Fibroblast of upper back skin (primary cell): ENCODE results near the gene GATC.
"Not testable (repeated sequence)": the region's sequence is repeated elsewhere in the genome, so short reads cannot be mapped to it uniquely, and the experiment has no call there.

Experiments used
- DNase-seq: peaks from one replicate; pipeline ENCODE4 v3.0.0-alpha.2; 2013

The GATC gene

DNA sequence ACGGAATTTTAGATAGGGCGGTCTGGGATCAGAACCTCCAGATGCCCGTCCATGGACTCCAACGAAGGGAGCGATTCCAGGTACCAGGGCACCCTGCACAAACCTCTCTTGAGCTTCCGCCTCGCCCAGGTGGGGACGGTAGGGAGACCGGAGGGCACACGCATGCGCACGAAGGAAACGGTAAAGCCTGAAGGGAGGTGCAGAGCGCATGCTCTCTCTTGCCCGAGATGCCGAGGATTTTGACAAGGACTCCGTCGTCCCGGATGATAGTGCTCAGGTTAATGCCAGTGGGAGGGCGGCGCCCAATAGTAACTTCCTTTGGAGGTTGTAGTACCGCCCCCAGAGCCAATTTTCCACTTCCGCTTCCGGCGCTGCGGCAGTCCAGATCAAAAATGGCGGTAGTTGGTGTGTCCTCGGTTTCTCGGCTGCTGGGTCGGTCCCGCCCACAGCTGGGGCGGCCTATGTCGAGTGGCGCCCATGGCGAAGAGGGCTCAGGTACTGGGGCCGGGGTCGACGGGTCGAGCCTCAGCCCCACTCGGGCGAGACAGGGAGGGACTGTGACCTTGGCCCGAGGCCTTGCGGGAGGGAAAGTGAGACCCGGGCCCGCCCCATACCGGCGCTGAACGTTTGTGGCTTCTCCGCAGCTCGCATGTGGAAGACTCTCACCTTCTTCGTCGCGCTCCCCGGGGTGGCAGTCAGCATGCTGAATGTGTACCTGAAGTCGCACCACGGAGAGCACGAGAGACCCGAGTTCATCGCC is 8.3 kb upstream of the GATC start, which contains the start of gene COX6A1:
TSS of gene COX6A1 (plus strand) at position 379 of the 760 bp plus-strand sequence. CDS start at position 393, 14 bp downstream.
- DNase-seq: peak; percentile 97

DNA sequence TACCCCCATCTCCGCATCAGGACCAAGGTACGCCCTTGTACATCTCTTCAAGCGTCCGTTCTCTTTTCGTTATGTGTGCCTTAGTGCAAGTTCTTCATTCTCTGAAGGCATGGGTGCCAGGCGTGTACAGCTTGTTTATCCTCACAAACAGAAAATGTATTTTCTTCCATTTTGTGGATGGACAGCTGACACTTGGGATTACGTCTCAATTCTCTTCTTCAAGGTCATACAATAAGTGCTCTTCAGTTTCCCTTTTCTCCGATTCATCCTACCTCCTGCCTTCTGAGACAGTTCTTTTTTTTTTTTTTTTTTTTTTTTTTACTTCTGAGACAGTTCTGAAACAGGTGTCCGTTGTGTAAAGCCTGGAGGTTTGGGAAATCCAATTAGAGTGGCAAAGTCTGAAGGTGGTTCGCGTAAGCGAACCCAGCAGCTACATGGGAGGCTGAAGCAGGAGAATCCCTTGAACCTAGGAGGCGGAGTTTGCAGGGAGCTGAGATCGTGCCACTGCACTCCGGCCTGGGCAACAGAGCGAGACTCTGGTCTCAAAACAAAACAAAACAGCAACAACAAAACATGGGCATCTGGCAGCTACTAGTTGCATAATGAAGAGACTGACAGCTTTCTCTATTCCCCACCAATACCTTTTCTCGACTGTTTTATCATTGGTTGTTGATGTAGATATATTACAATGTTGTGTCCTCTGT is 7.6 kb upstream of the GATC start:
- no peak for DNase-seq

DNA sequence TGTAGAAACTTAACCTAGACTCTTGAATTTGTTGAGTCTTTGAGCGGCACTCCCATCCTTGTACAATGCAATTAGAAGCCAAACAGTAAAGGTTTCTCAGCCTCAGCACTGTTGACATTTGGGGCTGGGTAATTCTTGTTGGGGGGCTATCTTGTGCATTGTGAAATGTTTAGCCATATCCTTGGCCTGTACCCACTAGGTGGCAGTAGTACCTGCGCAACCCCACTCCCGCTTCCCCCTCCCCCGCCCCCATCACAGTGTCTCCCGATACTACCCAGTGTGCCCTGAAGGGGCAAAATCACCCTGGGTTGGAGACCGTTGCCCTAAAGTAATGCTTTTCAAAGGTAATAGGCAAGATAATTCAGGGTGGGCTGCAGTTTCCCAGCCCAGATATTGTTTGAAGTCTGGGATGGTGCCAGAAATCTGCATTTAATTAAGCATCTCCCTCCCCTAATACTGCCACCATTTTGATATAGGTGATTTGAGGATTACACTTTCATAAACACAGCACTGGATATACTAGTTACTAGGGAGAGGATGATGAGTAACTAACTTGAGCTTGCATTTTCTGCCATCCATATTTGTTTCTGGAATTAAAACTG is 6.5 kb upstream of the GATC start:
- DNase-seq: peak; percentile 58

DNA sequence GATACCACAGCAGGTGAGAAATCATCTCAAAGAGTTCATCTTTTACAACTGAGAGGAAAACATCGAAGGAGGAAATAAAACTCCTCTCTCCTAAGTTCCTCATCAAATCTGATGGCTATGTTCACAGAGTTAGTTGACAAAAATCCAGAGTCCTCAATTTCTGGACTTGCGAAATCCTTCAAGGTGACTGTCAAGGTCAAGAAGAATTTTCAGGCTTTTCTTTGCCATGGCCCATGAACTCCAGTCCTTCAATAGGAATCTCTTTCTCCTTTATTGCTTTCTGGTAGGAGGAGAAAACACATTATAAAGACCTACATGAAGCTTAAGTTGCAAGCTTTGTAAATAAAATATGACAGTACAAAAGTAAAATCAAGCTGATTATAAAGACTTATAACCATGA is 1.6 kb upstream of the GATC start:
- no peak for DNase-seq

DNA sequence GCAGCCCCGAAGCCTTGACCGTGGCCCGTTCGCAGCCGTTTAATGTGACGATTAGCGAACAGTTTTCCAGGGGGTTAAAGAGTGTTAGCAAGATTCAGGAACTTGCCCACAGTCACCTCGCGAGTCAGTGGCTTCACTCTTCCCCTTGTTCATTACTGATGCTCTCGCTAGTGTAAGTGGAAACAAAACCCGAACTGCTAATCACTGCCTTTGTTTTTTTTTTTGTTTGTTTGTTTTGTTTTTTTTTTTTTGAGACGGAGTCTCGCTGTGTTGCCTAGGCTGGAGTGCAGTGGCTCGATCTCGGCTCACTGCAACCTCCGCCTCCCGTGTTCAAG is 567 bp downstream of the GATC start:
- not testable (repeated sequence) for DNase-seq

DNA sequence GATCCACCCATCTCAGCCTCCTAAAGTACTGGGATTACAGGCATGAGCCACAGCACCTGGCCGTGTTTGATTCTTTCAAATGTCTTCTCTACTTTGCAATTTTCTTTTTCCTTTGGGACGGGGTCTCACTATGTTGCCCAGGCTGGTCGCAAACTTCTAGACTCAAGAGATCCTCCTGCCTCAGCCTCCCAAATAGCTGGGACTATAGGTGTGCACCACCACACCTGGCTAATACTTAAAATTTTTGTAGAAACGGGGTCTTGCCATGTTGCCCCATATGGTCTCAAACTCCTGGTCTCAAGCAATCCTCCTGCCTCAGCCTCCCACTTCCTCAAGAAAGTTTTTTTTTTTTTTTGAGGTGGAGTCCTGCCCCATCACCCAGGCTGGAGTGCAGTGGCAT is 1.7 kb downstream of the GATC start:
- no peak for DNase-seq

DNA sequence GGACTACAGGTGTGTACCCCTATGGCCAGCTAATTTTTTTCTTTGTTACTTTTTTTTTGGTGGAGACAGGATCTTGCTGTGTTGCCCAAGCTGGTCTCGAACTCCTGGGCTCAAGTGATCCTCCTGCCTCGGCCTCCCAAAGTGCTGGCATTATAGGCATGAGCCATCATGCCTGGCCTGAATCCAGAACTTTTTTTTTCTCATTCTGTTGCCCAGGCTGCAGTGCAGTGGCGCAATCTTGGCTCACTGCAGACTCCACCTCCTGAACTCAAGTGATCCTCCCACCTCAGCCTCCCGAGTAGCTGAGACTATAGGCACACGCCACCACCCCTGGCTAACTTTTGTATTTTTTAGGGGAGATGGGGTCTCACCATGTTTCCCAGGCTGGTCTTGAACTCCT is 6.3 kb downstream of the GATC start:
- DNase-seq: not testable (repeated sequence)

DNA sequence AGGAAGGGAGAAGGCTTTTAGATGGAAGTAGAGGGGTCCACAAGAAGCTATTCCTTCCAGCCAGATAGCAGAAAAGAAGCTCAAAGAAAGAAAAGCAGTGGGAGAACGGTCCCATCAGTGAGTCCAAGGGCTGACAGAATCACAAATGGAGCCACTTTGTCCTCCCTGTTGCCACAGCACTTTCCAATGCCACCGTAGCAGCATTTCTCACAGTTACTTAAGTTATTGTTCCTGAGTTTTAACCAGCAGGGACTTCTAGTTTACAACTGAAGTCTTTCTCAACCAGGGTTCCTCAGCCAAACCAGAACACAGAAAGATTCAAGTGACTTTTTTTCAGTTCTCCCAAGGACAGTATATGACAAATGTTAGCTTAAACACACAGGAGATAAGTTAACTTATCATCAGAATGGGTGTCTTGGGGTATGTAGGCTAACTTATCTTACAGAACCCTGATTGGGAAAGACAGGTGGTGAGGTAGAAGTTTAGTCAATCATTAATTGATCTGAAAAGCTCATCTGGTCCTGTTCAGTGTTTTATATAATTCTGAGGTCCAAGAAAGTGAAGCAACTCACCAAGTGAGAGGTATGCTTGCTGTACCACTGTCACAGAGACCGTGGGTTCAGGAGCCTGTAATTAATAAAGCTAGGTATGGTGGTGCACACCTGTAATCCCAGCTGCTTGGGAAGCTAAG is 7.0 kb downstream of the GATC start:
- DNase-seq: no peak

DNA sequence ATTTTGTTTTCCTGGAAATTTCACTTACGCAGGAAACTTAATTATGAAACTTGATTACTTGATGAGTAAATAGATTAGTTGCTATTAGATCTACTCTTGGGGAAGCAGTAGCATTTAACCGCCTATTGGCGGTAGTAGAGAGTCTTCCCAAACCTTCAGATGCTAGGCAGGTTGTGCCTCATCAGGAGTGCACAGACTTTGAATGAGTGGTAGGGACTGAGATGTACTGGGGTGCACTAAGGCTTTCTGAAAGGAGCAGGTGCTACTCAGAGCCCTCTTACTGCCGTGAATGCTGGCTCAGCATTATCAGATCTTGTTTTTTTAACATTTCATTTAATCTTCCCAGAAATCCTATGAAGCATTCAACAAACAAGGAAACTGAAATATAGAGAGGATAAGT is 7.7 kb downstream of the GATC start:
- DNase-seq: no peak

DNA sequence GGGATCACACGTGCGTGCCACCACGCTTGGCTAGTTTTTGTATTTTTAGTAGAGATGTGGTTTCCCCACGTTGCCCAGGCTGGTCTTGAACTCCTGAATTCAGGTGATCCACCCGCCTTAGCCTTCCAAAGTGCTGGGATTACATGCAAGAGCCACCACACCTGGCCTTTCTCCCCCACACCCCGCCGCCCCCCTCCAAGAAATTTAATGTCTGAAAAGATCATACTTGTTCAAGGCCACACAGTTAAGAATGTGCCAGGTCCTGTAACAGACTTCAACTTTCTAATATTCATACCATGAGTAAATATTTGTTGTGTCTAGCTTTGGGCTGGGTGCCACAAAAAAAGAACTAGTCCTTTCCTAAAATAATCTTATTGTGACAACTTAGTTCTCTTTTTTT is 9.1 kb downstream of the GATC start:
- DNase-seq: no peak

DNA sequence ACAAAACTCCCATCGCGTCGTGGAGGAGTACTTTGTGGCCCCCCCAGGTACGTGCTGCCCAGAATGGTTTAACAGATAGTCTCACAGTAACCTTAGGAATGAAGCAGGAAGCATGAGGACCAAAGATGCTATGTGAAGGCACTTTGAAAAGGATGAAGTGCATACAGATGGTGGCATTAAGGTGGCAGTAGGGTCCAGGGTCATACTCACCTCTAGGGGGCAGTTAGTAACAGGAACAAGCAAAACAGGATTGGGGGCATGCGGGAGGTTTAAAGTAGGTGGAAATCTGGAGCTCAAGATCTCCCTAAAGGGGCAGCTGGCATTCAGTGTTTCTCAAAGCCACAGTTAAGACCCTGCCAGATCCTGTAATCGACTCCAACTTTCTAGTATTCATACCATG is 10.9 kb downstream of the GATC start:
- DNase-seq: no peak

DNA sequence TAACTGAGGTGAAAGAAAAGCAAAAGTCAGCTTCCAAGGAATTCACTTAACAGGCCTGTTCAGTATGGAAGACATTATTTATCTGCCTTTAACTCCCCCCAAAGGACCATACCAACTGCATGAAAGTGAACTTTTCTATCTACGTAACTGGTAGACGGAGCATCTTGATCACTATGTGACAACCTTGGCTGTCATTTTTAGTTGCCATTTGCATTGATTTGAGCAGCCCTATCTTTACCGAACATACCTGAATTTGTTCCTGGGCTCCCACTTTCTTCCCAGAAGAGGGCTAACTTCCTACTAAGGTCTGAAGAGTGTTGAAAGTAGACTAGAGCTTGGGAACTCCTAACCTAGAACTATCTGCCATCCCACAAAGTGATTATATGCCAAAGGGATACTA is 13.9 kb downstream of the GATC start:
- no peak for DNase-seq

DNA sequence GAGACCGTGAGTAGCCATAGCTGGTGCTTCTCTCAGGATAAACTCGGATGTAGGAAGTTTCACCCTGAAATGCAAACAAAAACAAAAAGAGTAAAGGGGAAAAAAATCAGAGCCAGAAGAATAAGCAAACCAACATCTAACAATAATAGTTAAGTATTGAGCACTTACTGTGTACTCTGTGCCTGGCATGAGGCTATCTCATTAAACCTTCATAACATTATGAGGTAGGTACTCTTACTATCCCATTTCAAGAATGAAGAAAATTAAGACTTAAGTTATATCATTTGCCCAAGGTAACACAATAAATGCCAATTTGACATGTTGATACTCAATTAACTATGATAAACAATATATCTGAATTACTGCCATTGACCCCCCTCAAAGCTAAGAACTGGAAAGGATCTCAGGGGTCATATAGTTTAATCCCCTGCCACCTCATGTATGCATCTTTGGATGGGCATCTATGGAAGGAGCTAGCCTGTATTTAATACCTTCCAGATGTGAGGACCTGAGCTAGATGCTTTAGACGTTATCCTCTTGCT is 15.9 kb downstream of the GATC start:
- DNase-seq: no peak

DNA sequence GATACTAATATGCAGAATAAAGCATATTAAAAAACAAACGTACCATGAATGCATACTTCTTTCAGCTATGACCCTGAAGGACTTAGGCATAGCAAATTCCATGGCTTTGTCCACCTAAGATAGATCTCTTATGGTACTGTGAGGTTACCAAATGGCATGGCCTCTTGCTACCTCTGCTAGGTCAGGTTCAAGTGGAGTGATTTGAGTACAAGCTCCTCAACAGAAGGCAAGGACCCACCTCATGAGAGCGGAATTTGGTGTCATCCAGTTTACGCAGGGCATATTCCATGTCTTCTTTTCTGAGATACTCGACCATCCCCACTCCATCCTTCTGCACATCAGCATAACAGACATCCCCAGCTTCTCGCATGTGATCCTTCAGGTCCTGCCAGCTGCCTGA is 17.5 kb downstream of the GATC start:
- no peak for DNase-seq

DNA sequence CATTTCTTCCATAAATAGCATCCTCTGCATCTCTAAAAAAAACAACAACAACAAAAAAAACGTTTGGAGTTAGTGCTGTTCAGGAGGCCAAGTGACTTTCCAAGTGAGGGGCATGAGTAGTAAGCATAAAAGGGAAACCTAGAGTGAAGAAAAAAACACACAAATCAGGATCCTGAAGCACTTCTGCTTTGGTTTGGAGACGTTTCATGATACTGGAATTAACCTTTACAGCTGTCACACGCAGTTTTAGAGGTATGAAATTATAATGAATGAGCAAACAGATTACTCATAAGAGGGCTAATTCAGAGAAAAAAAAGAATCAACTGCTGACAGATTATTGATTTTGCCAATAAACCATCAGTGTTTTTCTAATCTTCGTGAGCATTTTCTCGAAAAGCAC is 19.5 kb downstream of the GATC start:
- no peak for DNase-seq

DNA sequence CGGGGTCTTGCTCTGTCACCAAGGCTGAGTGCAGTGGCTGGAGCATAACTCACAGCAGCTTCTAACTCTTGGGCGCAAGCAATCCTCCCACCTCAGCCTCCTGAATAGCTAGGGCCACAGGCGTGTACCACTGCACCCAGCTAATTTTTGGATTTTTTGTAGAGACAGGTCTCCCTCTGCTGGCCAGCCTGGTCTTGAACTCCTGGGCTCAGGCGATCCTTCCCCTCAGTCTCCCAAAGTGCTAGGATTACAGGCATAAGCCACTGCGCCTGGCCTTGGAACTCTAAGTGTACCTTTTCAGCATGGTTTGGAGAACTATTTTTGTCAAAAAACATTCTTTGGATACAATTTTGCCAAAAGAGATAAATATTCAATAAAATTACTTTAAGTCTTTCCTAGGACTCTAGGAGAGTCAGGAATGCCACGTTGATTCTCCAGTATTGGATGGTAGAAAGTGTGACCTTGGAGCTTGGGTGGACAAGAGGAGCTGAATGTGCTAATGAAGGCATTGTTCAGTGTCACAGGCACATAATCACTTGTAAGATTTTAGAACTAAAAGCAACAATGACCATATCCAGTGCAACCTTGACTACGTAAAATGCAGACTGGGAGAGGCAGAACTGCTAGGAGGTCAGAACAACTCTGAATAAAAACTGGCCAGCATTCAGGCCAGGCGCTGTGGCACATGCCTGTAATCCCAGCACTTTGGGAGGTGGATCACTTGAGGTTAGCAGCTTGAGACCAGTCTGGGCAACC is 20.5 kb downstream of the GATC start:
- peak; percentile 37 for DNase-seq

DNA sequence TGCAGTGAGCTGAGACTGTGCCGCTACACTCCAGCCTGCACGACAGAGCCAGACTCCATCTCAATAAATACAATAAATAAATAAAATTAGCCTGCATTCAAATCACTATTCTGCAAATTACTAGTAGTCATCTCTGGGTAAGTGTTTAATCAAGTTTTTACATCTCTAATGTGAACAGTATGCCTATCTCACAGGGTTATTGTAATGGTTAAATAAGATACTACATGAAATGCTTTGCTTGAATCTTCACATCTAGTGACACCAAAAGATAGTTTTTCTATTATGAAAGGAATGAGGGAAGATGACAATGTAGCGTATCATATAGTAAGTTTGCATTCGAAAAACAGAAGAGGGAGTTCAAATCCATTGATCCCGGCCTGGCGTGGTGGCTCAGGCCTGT is 21.2 kb downstream of the GATC start:
- no peak for DNase-seq

DNA sequence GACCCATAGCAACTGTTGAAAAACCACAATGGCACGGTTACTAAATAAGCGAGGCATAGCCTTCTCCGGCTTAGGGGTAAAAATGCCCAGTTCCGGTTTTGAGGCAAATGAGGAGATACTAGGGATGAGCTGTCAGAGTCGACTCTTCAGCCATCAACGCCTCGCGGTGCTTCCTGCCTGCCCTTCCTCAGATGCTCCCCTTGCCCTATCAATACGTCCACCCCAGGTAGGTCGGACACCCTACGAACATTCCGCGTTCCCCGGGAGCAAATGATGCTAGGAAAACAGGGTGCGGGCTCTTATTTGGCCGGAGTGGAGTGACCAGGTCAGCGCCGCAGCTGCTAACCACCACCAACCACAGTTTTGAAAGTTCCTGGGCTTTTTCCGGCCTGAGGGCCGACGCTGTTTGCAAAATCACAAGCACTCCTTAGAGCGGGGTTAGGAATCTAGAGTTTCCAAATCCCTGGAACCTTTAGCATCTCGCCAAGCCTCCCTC is 22.1 kb downstream of the GATC start:
- DNase-seq: peak; percentile 18

DNA sequence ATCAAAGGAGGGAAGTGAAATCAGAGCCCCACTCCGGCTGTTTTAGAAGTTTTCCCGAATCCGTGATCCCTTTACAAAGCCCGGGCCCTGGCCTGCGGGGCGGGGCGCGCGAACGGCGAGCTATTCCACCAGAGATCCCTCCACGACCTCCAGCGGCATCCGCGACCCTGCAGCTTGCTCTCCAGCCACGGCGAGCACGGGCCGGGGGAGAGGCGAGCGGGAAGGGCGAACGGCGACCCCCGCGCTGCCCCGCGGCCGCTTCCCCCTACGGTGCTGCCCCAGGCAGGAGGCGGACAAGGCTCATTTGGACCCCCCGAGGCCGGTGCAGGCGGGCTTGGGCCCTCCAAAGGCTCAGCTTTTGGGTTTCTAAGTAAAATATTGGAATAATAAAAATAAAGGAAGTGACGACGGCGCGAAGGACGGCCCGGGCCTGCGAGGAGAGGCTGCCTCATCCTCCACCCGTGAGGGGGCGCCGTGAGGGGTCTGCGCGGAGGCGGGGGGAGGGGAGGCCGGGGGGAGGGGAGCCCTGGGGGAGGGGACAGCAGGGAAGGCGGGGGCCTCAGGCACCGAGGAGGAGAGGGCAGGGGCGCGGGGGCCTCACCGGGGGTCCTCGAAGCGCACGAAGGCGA is 22.7 kb downstream of the GATC start:
- DNase-seq: peak; percentile 12

DNA sequence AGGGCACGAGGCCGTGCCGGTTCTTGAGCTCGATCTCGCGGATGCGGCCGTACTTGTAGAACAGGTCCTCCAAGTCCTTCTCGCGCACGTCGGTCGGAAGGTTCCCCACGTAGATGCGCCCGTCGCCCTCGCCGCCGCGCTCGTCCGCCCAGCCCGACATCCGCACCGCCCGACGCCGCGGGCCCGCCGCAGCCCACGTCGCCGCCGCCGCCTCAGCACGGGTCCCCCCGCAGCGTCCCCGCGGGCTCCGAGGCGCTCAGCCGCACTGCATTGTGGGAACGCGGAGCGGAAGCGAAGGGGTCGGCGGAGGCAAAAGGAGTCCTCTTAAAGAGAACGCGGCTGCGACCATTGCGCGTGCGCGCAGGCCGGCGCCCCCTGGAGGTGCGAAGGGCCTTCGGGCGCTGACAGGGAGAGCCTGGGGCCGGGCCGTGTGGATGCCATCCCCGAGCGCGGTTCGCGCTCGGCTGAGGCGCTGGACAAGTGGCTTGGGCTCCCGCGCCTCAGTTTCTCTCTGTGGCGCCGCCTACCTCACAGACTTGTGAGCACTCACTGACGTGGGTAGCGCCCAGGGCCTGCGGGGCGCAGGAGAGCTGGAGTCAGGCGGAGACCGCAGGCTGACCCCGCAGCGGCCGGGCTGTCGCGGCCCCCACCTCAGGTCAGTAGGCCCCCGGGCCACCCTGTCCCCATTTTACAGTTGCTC is 23.4 kb downstream of the GATC start, which contains the start of gene SRSF9:
TSS of gene SRSF9 (minus strand) at position 299 of the 700 bp plus-strand sequence. CDS start at position 160, 139 bp downstream.
- DNase-seq: peak; percentile 96

DNA sequence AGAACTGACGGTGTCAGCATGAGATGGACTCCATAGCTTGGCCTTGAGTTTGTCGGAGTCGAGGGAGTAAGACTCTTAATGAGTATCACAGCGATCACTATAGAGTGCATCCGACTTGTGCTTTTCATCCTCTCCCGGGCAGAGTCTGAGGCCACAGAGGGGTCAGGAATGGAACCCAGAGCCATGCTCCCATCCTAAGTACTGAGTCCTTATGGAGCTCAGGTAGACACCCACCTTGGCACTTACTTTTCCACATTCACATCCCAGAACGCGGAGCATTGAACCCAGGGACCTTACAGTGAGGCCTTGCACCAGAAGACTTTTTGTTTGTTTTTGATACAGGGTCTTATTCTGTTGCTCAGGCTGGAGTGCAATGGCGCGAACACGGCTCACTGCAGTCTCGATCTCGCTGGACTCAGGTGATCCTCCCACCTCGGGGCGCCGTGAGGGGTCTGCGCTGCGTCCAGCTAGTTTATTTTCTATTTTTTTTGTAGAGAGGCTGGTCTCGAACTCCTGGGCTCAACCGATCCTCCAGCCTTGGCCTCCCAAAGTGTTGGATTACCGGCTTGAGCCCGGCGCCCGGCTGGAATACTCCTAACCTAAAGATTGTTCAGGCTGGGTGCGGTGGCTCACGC is 24.0 kb downstream of the GATC start:
- DNase-seq: no peak
